HG03108 (cell line): ENCODE measurements around the gene DNAH6.

Source experiments
- ATAC-seq: cut with Tn5 transposase; IDR thresholded peaks from one replicate; pipeline ENCODE4 v1.9.1; 2021; ENCODE audit warnings: moderate library complexity; ENCODE audit not compliant: unreplicated experiment

Gene DNAH6

GRCh38 chr2:84687498-84688149 is 171.3 kb downstream of the DNAH6 start:
- ATAC-seq = no peak

DNA sequence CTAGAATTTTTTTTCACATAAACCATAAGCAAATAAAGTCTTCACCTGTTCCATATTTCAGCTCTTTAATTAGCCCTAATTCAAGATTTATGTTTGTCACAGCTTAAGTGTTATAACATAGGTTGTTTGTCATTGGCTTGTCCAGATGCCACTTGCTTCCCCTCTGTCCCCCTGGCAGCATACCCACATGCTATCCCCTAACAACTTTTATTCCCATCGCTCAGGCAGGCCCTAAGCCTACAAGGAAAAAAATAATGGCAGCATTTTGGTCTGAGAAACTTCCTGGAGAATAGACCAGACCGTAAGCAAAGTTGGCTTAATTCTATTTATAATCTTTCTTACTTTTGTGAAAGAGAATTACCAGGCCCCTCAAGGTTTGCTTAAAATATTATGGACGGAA is 173.9 kb downstream of the DNAH6 start:
- no peak for ATAC-seq

DNA sequence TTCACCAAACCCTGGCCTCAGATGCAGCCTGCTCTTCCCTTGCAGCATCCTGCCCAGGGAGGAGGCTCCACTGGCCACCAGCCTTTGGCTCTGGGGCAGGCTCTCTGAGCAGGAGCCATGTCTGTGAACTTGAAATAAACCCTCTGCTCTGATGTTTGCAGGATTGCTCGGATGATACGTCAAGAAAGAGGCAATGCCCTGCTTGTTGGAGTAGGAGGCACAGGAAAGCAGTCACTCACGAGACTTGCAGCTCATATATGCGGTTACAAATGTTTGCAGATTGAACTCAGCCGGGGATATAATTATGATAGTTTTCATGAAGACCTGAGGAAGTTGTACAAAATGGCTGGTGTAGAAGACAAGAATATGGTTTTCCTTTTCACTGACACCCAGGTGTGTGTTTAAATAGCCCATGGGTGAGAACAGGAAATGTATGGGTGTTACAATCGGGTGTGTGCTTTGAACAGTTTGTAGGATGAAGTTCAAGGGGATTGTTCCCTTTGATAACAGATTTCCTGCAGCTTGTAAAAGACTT is 177.9 kb downstream of the DNAH6 start:
- no peak for ATAC-seq

- ATAC-seq = no peak
Measured at GRCh38 chr2:84697895-84698294, 181.6 kb downstream of the DNAH6 start.

DNA sequence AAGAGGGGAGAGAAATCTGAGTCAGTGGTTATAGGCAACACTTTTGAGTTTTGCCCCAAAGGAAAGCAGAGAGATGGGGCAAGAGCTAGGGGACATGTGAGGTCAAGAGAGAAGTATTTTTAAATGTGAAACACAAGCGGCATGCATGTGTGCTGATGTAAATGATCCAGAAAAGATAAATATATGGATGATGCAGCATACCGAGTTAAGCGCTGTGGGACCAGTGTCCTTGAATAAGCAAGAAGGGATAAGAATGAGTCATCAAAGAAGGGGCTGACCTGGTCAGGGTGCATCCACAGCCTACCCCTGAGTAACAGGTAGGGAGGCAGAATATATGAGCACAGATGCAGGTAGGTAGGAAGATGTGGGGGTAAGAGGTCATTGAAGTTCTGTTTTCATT is 183.7 kb downstream of the DNAH6 start:
- ATAC-seq = no peak

- no peak for ATAC-seq
Measured at GRCh38 chr2:84701880-84702279, 185.6 kb downstream of the DNAH6 start.

GRCh38 chr2:84702941-84703340 is 186.6 kb downstream of the DNAH6 start:
- no peak for ATAC-seq

GRCh38 chr2:84703831-84704230 is 187.5 kb downstream of the DNAH6 start:
- ATAC-seq = no peak

- no peak for ATAC-seq
Measured at GRCh38 chr2:84704505-84705244, 188.4 kb downstream of the DNAH6 start.

DNA sequence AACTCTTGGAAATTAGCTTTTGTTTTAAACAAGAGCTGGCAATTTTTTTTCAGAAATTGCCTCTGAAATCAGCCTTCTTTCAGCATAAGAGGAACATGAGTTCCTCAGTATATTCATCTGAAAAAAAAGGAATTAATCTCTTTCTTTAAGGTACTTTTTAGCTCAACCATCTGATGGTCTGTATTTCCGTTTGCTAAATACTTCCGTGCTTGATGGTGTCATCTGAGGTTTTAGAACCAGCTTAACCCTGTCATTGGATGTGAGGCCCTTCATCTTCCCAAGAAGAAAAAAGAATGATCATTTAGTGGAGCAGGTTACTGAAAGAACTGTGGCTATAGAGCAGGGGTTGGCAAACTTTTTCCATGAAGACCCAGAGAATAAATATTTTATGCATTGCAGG is 189.6 kb downstream of the DNAH6 start:
- ATAC-seq = no peak

- no peak for ATAC-seq
Measured at GRCh38 chr2:84708442-84708841, 192.1 kb downstream of the DNAH6 start.

- no peak for ATAC-seq
Measured at GRCh38 chr2:84711651-84712050, 195.4 kb downstream of the DNAH6 start.

DNA sequence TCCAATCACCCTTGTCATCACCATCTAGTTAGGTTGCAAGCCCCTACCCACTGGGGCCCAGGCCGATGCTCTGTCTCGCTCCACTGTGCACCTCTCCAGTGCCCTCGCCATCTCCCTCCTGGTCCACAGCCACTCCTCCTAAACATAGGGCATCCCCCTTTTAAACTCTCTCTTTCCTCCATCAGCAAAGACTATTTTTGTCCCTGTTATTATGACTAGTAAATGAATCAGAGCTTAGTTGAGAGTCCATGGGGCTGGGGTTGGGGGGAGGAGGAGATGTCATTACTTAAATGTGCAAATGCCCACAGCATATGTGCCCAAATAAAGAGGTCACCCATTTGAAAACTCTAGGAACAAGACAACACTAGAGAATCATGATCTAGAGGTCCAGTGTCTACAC is 197.1 kb downstream of the DNAH6 start:
- ATAC-seq = no peak

DNA sequence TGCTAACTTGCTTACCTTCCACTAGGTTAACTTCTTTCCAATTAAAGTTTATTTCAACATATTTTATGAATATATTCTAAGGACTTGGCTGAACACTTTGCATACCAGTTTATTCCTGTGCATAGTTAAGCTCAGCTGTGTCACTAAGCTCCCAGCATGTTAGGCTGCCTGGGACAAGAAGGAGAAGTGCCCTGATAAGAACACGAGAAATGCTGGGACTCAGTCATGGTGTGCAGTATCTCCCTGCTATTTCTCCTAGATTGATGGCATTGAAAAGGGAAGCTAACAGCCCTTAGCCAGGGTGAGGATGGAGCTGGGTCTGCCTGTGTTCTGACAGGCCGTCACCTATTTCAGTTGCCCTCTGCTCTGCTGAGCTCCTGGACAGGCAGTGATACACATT is 200.3 kb downstream of the DNAH6 start:
- no peak for ATAC-seq

- no peak for ATAC-seq
Measured at GRCh38 chr2:84717302-84717701, 201.0 kb downstream of the DNAH6 start.

DNA sequence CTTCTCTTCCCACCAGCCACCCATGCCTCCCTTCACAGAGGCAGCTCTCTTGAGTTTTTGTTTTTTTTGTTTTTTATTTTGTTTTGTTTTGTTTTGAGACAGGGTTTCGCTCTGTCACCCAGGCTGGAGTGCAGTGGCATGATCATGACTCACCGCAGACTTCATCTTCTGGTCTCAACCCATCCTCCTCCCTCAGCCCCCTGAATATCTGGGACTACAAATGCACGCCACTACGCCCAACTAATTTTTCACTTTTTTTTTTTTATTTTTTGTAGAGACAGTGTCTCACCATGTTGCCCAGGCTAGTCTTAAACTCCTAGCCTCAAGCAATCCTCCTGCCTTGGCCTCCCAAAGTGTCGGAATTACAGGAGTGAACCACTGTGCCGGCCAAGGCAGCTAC is 203.1 kb downstream of the DNAH6 start:
- no peak for ATAC-seq

GRCh38 chr2:84723831-84724230 is 207.5 kb downstream of the DNAH6 start:
- ATAC-seq = no peak

DNA sequence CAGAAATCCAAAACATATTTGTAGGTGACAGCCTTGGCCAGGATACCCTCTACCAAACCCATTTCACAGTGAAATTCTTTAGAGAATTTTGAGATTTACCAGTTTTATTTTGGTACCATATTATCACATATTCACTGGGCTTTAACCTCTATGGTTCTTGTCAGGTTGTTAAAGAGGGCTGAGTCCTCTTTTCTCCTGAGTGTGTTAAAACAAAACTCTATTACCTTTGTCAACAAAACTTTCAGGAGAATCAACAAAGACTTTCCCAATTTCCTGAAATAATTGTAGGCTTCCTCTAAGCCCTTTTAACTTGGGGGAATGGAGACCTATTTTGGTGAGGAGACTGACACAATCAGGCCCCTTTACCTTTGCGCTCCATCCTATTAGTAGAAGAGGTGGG is 209.4 kb downstream of the DNAH6 start:
- no peak for ATAC-seq

DNA sequence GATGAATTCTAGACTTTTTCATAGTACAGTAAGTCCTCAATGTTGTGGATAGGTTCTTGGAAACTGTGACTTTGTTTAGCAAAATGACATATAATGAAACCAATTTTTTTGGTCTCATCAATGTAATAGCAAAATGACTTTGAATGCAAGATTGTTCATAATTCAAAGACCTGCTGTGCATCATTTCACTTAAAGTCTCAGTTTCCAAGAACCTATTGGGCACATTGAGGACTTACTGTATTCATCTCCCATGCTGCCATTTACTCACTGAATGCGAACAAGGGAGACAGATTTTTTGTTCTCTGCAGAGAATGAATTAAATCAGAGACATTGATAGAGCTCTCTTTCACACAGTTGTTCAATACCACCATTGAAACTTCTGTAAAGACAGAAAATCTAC is 211.0 kb downstream of the DNAH6 start:
- ATAC-seq = no peak

DNA sequence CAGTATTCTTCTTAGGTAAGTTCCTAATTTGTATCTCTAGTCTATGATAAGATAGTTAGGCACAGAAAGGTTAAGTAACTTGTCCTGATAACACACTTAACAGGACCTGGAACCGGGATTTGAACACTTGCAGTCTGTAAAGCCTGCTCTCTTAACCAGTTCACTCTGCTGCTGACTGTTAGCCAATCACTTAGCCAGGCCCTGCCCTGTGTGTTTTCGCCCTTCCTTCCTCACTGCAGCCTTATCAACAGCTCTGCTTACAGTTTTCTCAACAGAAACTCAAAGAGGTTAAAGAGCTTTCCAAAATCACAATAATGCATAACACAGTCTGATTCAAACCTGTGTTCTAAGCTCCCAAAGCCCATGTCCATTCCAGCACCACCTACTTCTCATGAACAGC is 212.9 kb downstream of the DNAH6 start:
- ATAC-seq = no peak

DNA sequence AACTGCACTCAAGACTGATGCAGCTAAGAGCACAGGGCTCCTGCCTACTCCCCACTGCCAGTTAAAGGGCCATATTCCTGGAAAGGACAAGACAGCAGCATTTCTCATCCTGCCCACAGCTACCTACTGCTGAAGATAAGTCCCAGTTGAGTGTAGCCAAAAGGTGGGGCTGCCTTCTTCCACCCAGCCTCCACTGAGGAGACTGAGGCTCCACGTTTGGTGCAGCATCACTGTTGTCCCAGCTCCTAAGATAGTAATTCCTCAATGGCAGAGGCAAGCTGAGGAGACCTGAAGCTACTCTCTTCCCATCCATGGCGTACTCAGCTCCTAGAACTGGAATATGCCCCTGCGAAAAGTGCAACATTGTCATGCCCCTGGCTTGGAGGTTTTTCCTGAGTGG is 214.9 kb downstream of the DNAH6 start:
- ATAC-seq = no peak
